ENCODE results near the gene ZBTB20. TPM values are rescaled to one million over a fixed set of nuclear protein-coding genes. Genes with fewer than 3 reads are reported as not detected.

Gene ZBTB20
- polyA plus RNA-seq, 1 of the 3 experiments (the other 2 are of a cell fraction), result 0.43 TPM

- no peak overlapping the region for H3K4me2 ChIP-seq
- no peaks in the 10 kb centered on the region for H3F3A ChIP-seq (replicated peaks; ENCODE audit: insufficient read depth)
- no peak overlapping the region for H2AFZ ChIP-seq (ENCODE audit: low read depth)
- 95% methylated on average over 15 of the region's 19 CpGs for WGBS (ENCODE audit: low lambda C conversion rate)
- H3K9me2 ChIP-seq, result no peaks in the 10 kb centered on the region
- ChIA-PET CTCF (interaction anchor here (1.3 kb wide), 2 partner anchors 45 to 80 kb away, joined by 3 to 5 read pairs; no protein-coding TSS in a partner anchor), POLR2A (no interaction called here)
- no peaks in the 10 kb centered on the region for H3K79me2 ChIP-seq (ENCODE audit: insufficient read depth)
- peaks cover 11 to 14% of the 10 kb centered on the region in 2 experiments for H3K36me3 ChIP-seq (replicated peaks in 1 of 2; ENCODE audit: control insufficient read depth in 1 of 2, insufficient read depth in 2 of 2, low read length in 1 of 2)
- H3K4me3 ChIP-seq (ENCODE audit: low read depth in 2 of 2, low read length in 1 of 2), result no peak overlapping the region
- H3K27ac ChIP-seq (ENCODE audit: low read depth in 2 of 2, low read length in 1 of 2), result no peak overlapping the region
- no peaks in the 10 kb centered on the region for H4K20me1 ChIP-seq (ENCODE audit: insufficient read depth)
- no peak overlapping the region for H3K9ac ChIP-seq
- no peaks in the 10 kb centered on the region; a peak in 1 of 4 replicates for H3K4me1 ChIP-seq (ENCODE audit: control insufficient read depth in 1 of 2, insufficient read depth in 2 of 2, low read depth in 1 of 2, low read length in 1 of 2)
- no peaks in the 10 kb centered on the region for H3K27me3 ChIP-seq (ENCODE audit: insufficient read depth)
- TF ChIP-seq JUND (IDR thresholded peaks at IDR 0.05) (no peak), ZBTB33 (IDR thresholded peaks at IDR 0.05; ENCODE audit: borderline replicate concordance, low read depth) (no peak), MEF2A (IDR thresholded peaks at IDR 0.05; ENCODE audit: borderline replicate concordance, low read depth) (no peak), CTCF (IDR thresholded peaks at IDR 0.05) (no peak), REST (IDR thresholded peaks at IDR 0.05; ENCODE audit: low read depth, low read length) (no peak), POLR2AphosphoS5 (IDR thresholded peaks at IDR 0.05; ENCODE audit: low read depth, low read length) (no peak), NRF1 (IDR thresholded peaks at IDR 0.05; ENCODE audit: low read depth, low read length) (no peak), MAX (IDR thresholded peaks at IDR 0.05; ENCODE audit: low read depth) (no peak), FOSL2 (IDR thresholded peaks at IDR 0.05; ENCODE audit: borderline replicate concordance, low read depth) (no peak), YY1 (IDR thresholded peaks at IDR 0.05; ENCODE audit: low read depth) (no peak), RFX5 (IDR thresholded peaks at IDR 0.05; ENCODE audit: low read length) (no peak), TAF1 (IDR thresholded peaks at IDR 0.05; ENCODE audit: borderline replicate concordance, low read depth, low read length) (no peak), RXRA (IDR thresholded peaks at IDR 0.05; ENCODE audit: borderline replicate concordance, low read depth) (no peak)
- TF ChIP-seq, protein P1, sequence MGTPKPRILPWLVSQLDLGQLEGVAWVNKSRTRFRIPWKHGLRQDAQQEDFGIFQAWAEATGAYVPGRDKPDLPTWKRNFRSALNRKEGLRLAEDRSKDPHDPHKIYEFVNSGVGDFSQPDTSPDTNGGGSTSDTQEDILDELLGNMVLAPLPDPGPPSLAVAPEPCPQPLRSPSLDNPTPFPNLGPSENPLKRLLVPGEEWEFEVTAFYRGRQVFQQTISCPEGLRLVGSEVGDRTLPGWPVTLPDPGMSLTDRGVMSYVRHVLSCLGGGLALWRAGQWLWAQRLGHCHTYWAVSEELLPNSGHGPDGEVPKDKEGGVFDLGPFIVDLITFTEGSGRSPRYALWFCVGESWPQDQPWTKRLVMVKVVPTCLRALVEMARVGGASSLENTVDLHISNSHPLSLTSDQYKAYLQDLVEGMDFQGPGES (IDR thresholded peaks at IDR 0.05; ENCODE audit: low read depth, low read length), result no peak
- TF ChIP-seq, protein P2, sequence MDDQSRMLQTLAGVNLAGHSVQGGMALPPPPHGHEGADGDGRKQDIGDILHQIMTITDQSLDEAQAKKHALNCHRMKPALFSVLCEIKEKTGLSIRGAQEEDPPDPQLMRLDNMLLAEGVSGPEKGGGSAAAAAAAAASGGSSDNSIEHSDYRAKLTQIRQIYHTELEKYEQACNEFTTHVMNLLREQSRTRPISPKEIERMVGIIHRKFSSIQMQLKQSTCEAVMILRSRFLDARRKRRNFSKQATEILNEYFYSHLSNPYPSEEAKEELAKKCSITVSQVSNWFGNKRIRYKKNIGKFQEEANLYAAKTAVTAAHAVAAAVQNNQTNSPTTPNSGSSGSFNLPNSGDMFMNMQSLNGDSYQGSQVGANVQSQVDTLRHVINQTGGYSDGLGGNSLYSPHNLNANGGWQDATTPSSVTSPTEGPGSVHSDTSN (IDR thresholded peaks at IDR 0.05), result no peak
- H3K9me3 ChIP-seq, result no peaks in the 10 kb centered on the region
- DNase-seq, result no peak
These were observed 808.3 kb downstream of the ZBTB20 start for GRCh38 chr3:114338651-114339357.

All from SK-N-SH (cell line).